H7 (cell line): Measurements from ENCODE around the gene CREB3L1. TPM values are rescaled to one million over a fixed set of nuclear protein-coding genes. Genes with fewer than 3 reads are reported as not detected.
A peak's percentile ranks its signal among the peaks of the same experiment; 100 is the strongest.
"Not testable (repeated sequence)": the region's sequence is repeated elsewhere in the genome, so short reads cannot be mapped to it uniquely, and the experiment has no call there.

Experiments used
- DNase-seq: peaks from one replicate; pipeline ENCODE4 v3.0.0; 2012
- H3K27me3 ChIP-seq: 2 replicates; pipeline ENCODE4 v1.6.0; 2011; ENCODE audit warnings: mild to moderate bottlenecking, low read length; ENCODE audit not compliant: control insufficient read depth, insufficient read depth
- H3K36me3 ChIP-seq: replicated peaks from 2 replicates; pipeline ENCODE4 v1.5.1; 2011; ENCODE audit warnings: low read length; ENCODE audit not compliant: control insufficient read depth, insufficient read depth
- H3K4me3 ChIP-seq: 2 replicates; pipeline ENCODE4 v1.5.1; 2011; ENCODE audit warnings: low read depth, mild to moderate bottlenecking, control low read depth, low read length, moderate library complexity; ENCODE audit not compliant: insufficient read depth
- total RNA-seq: library from RNA; depleted of rRNA; stranded (reverse); fragments of >200 nt; shearing (Covaris generic); gene quantifications from 2 replicates; pipeline ENCODE4 v1.2.3, GENCODE V29; 2014

CREB3L1 gene
- total RNA-seq, 1 experiment from 2014 or later = 1.6 TPM

- no peak overlapping the region for H3K4me3 ChIP-seq
- DNase-seq = no peak
These were observed 20.9 kb upstream of the CREB3L1 start for GRCh38 chr11:46256540-46257001.

DNA sequence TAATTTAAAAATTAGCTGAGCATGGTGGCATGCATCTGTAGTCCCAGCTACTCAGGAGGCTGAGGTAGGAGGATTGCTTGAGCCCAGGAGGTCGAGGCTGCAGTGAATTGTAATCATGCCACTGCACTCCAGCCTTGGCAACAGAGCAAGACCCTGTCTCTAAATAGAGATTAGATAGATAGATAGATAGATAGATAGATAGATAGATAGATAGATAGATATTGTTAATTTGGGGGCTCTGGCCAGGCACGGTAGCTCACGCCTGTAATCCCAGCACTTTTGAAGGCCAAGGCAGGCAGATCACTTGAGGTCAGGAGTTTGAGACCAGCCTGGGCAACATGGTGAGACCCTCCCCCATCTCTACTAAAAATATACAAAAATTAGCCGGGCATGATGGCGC is 18.1 kb upstream of the CREB3L1 start:
- DNase-seq, H3K4me3 ChIP-seq, H3K36me3 ChIP-seq, H3K27me3 ChIP-seq: not testable (repeated sequence)

More at GRCh38 chr11:46256540-46257001, 20.9 kb upstream of the CREB3L1 start:
- H3K36me3 ChIP-seq = no peaks in the 10 kb centered on the region
- no peaks in the 10 kb centered on the region for H3K27me3 ChIP-seq

DNA sequence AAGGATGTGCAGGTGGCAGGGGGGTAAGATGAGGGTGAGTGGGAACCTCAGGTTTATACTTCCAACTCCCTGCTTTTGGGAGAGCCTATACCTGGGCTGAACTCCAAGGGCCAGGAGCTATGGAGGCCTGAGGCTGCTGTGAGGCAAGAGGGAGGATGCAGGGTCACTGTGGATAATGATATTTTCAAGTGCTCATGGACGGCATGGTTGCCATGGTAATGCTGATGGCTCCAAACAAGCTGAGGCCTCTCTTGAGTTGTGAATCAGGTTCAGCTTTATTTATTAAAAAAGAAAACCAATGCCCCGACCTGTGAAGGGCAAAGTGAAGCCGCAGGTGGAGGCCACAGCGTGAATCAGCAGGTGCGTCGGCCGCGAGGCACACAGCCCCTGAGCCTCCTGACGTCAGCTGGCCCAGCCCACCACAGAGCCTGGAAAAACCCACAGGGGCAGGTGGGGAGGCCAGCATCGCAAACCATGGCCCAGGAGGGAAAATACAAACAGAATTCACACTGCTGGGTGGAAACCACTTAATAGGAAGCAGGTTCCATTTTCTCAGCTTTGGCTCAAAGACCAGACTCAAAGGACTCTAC is 17.4 kb upstream of the CREB3L1 start:
- H3K4me3 ChIP-seq = no peak overlapping the region
- no peaks in the 10 kb centered on the region for H3K36me3 ChIP-seq
- no peaks in the 10 kb centered on the region for H3K27me3 ChIP-seq
- DNase-seq = no peak

DNA sequence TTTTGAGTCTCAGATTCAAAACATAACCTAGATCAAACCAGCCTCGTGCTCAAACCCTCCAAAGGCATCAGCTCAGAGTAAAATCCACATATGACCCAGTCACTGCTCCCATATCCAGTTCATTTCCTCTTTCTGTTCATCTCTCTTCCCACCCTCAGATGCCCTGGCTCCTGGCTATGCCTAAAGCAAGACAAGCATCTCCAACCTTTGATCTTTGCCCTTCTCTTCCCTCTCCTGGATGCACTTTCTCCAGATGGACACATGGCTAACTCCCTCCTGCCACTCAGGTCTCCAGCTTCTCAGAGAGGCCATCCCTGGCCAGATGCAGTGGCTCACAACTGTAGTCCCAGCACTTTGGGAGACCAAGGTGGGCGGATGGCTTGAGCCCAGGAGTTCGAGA is 14.3 kb upstream of the CREB3L1 start:
- DNase-seq = no peak
- Histone ChIP-seq H3K36me3 (no peaks in the 10 kb centered on the region), H3K27me3 (no peaks in the 10 kb centered on the region), H3K4me3 (no peak overlapping the region)

GRCh38 chr11:46264030-46264429 is 13.4 kb upstream of the CREB3L1 start:
- no peak for DNase-seq
- Histone ChIP-seq H3K4me3 (no peak overlapping the region), H3K27me3 (no peaks in the 10 kb centered on the region)

DNA sequence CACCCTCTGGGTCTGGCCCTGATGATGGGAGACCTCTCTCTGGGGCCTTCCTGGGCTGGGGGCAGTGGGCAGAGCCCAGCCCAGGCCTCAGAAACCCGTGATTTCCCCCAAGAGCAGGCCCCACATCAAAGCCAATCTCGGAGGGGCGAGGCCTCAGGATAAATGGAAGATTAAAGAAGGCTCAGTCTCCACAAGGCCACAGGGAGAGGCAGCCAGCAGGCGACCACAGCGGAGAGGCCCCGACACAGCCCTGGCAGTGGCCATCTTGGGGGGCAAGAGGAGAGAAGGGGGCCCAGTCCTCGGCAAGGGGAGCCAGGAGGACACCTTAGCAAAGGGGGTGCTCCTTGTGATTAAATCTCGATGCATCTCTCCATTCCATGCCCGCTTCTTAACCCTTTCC is 12.5 kb upstream of the CREB3L1 start:
- Histone ChIP-seq H3K27me3 (no peaks in the 10 kb centered on the region), H3K4me3 (no peak overlapping the region), H3K36me3 (no peaks in the 10 kb centered on the region)
- no peak for DNase-seq

More at GRCh38 chr11:46264030-46264429, 13.4 kb upstream of the CREB3L1 start:
- H3K36me3 ChIP-seq = no peaks in the 10 kb centered on the region

GRCh38 chr11:46265764-46266163 is 11.7 kb upstream of the CREB3L1 start:
- no peaks in the 10 kb centered on the region for H3K27me3 ChIP-seq
- H3K36me3 ChIP-seq = no peaks in the 10 kb centered on the region
- no peak for DNase-seq
- no peak overlapping the region for H3K4me3 ChIP-seq

GRCh38 chr11:46267930-46268329 is 9.5 kb upstream of the CREB3L1 start:
- no peaks in the 10 kb centered on the region; the same call in 1 of the 2 replicates for H3K27me3 ChIP-seq
- H3K4me3 ChIP-seq = no peak overlapping the region
- no peak for DNase-seq
- H3K36me3 ChIP-seq = no peaks in the 10 kb centered on the region

GRCh38 chr11:46270684-46271083 is 6.8 kb upstream of the CREB3L1 start:
- H3K27me3 ChIP-seq = no peaks in the 10 kb centered on the region; the same call in 1 of the 2 replicates
- no peak overlapping the region for H3K4me3 ChIP-seq
- DNase-seq = no peak
- no peaks in the 10 kb centered on the region for H3K36me3 ChIP-seq

DNA sequence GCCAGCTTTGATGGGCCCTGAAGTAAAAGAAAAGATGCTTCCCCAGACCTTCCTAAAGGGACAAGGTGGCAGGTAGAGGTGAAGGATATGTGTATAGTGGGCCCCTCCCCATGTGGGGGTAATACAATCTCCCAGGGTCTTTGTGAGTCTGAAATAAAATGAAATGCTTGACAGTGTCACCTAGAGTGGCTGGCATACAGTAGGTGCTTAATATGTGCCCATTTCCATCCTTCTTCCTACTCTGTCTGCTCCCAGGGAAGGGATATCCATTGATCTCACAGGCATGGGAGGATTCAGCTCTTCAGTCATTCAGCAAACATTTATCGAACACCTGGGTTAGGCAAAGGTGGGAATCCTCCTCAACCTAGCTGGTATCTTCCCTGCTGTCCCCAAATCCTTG is 6.1 kb upstream of the CREB3L1 start:
- no peaks in the 10 kb centered on the region for H3K36me3 ChIP-seq
- no peak overlapping the region for H3K4me3 ChIP-seq
- no peak for DNase-seq
- H3K27me3 ChIP-seq = no peaks in the 10 kb centered on the region; the same call in 1 of the 2 replicates

GRCh38 chr11:46271875-46272815 is 5.3 kb upstream of the CREB3L1 start:
- H3K36me3 ChIP-seq = no peaks in the 10 kb centered on the region
- DNase-seq = no peak

GRCh38 chr11:46272816-46273427 is 4.5 kb upstream of the CREB3L1 start:
- no peaks in the 10 kb centered on the region; the same call in 1 of the 2 replicates for H3K27me3 ChIP-seq
- H3K36me3 ChIP-seq = no peaks in the 10 kb centered on the region
- no peak overlapping the region for H3K4me3 ChIP-seq
- no peak for DNase-seq

More at GRCh38 chr11:46271875-46272815, 5.3 kb upstream of the CREB3L1 start:
- Histone ChIP-seq H3K27me3 (no peaks in the 10 kb centered on the region; the same call in 1 of the 2 replicates), H3K4me3 (no peak overlapping the region)

GRCh38 chr11:46273511-46274205 is 3.8 kb upstream of the CREB3L1 start:
- Histone ChIP-seq H3K27me3 (peaks cover 2% of the 10 kb centered on the region; the same call in 1 of the 2 replicates), H3K4me3 (no peak overlapping the region), H3K36me3 (no peaks in the 10 kb centered on the region)
- no peak for DNase-seq

DNA sequence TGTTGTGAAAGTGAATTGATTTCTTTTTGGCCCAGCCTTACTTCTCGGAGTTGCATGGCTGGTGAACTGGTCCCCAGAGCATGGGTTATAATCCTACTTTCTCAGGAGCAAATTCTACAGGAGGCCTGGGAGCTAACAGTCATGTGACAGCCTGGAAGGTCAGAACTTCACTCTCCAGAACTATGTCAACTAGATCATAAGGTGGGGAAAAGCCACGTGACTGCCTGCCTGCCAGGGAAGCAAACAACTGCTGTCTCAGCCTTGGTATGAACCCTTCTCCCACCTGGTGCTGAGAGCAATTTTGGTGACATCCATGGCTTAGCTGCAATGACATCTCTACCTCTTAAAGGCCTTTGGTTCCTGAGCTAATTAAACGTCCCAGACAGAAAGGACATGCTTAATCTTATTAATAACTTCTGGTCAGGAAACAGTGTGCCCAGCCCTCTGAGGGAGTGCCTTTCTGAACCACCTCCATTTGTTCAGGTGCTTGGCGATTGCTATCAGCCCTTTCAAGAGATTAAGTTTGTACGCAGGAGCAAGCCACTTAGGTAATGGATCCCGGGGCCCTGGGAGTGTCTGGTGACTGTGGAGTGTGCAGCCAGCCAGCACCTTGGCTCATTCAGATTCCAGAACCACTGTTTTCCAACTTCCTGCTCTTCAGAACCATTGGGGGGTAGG is 1.4 kb upstream of the CREB3L1 start:
- H3K27me3 ChIP-seq = peaks cover 2% of the 10 kb centered on the region; the same call in 1 of the 2 replicates
- peak; percentile 20 for DNase-seq

More for the DNA sequence above, 1.4 kb upstream of the CREB3L1 start:
- Histone ChIP-seq H3K4me3 (no peak overlapping the region), H3K36me3 (no peaks in the 10 kb centered on the region)
